Activated naive CD8-positive, alpha-beta T cell treated with anti-CD3 and anti-CD28 coated beads, Interleukin-2, amount 10 ng/mL, durations not matched to agents 7 days and 5 days (primary cell): Measurements from ENCODE around the gene DNAJC9. TPM values are rescaled to one million over a fixed set of nuclear protein-coding genes. Genes with fewer than 3 reads are reported as not detected.

Source experiments
- ATAC-seq: fragments of 150-1000 bp; cut with Tn5 transposase; one replicate; pipeline ENCODE4 v1.10.0; 2021; ENCODE audit warnings: low read depth, moderate library complexity
- POLR2A ChIA-PET: fragments of 350-600 bp; sonication (Branson Sonifier 250); formaldehyde crosslinking; loops from one replicate; lab custom pipeline; 2021; ENCODE audit warnings: antibody characterized with exemption; lab: Charles Lee
- DNase-seq: peaks from one replicate; pipeline ENCODE4 v3.0.0; 2021
- H3K27ac Mint-ChIP-seq: one replicate; pipeline ENCODE4 v1.8.0; 2022; ENCODE audit warnings: mild to moderate bottlenecking, mixed read lengths
- H3K27me3 Mint-ChIP-seq: one replicate; pipeline ENCODE4 v1.8.0; 2022; ENCODE audit warnings: mild to moderate bottlenecking, moderate library complexity, mixed read lengths
- H3K36me3 Mint-ChIP-seq: one replicate; pipeline ENCODE4 v1.8.0; 2021; ENCODE audit warnings: mild to moderate bottlenecking, mixed read lengths
- H3K4me1 Mint-ChIP-seq: one replicate; pipeline ENCODE4 v1.8.0; 2021; ENCODE audit warnings: mixed read lengths
- H3K4me3 Mint-ChIP-seq: one replicate; pipeline ENCODE4 v1.8.0; 2022; ENCODE audit warnings: mild to moderate bottlenecking, moderate library complexity, mixed read lengths
- H3K9me3 Mint-ChIP-seq: one replicate; pipeline ENCODE4 v1.8.0; 2021; ENCODE audit warnings: mixed read lengths
- total RNA-seq, 2 experiments: library from RNA; stranded (reverse); gene quantifications; one replicate each; pipeline ENCODE4 v1.2.3, GENCODE V29; 2021

Gene DNAJC9
- total RNA-seq, 2 experiments from 2014 or later = 50.1 to 51.8 TPM

- no peak for ATAC-seq
- H3K9me3 Mint-ChIP-seq = no peaks in the 10 kb centered on the region
- H3K4me3 Mint-ChIP-seq = no peak overlapping the region
- H3K4me1 Mint-ChIP-seq = no peaks in the 10 kb centered on the region
- DNase-seq = no peak
- peaks cover 7% of the 10 kb centered on the region for H3K36me3 Mint-ChIP-seq
- H3K27ac Mint-ChIP-seq = no peak overlapping the region
- no peaks in the 10 kb centered on the region for H3K27me3 Mint-ChIP-seq
- POLR2A ChIA-PET = no interaction called here
Measured at GRCh38 chr10:73228247-73228646, 18.8 kb downstream of the DNAJC9 start.

GRCh38 chr10:73226663-73227062, 20.4 kb downstream of the DNAJC9 start:
- POLR2A ChIA-PET = interaction anchor here (1.4 kb wide), 1 partner anchor 21 kb away, joined by 3 read pairs; the partner anchor contains the start of gene DNAJC9
- Mint-ChIP-seq H3K4me1 (no peaks in the 10 kb centered on the region), H3K9me3 (no peaks in the 10 kb centered on the region), H3K27me3 (no peaks in the 10 kb centered on the region), H3K4me3 (no peak overlapping the region), H3K27ac (no peak overlapping the region), H3K36me3 (peaks cover 3% of the 10 kb centered on the region)
- DNase-seq = no peak
- no peak for ATAC-seq

- Mint-ChIP-seq H3K27me3 (no peaks in the 10 kb centered on the region), H3K9me3 (no peaks in the 10 kb centered on the region), H3K4me1 (no peaks in the 10 kb centered on the region), H3K4me3 (no peak overlapping the region), H3K27ac (no peak overlapping the region), H3K36me3 (peaks cover 7% of the 10 kb centered on the region)
- no peak for DNase-seq
- no peak for ATAC-seq
- POLR2A ChIA-PET = interaction anchor here (1.4 kb wide), 1 partner anchor 22 kb away, joined by 3 read pairs; the partner anchor contains the start of gene DNAJC9
Measured at GRCh38 chr10:73225518-73225917, 21.5 kb downstream of the DNAJC9 start.

GRCh38 chr10:73220989-73221388, 26.1 kb downstream of the DNAJC9 start:
- Mint-ChIP-seq H3K27me3 (no peaks in the 10 kb centered on the region), H3K27ac (no peak overlapping the region), H3K4me3 (no peak overlapping the region), H3K9me3 (no peaks in the 10 kb centered on the region), H3K4me1 (peaks cover 8% of the 10 kb centered on the region), H3K36me3 (peaks cover 33% of the 10 kb centered on the region)
- ATAC-seq = no peak
- POLR2A ChIA-PET = no interaction called here
- no peak for DNase-seq

GRCh38 chr10:73219384-73219783, 27.7 kb downstream of the DNAJC9 start:
- no peaks in the 10 kb centered on the region for H3K9me3 Mint-ChIP-seq
- no peak for DNase-seq
- POLR2A ChIA-PET = interaction anchor here (1.2 kb wide), 1 partner anchor 28 kb away, joined by 3 read pairs; the partner anchor contains the start of gene DNAJC9
- no peaks in the 10 kb centered on the region for H3K27me3 Mint-ChIP-seq
- no peak overlapping the region for H3K27ac Mint-ChIP-seq
- H3K4me1 Mint-ChIP-seq = peaks cover 8% of the 10 kb centered on the region
- H3K4me3 Mint-ChIP-seq = no peak overlapping the region
- peaks cover 41% of the 10 kb centered on the region for H3K36me3 Mint-ChIP-seq
- ATAC-seq = no peak

- Mint-ChIP-seq H3K4me1 (peaks cover 8% of the 10 kb centered on the region), H3K9me3 (no peaks in the 10 kb centered on the region), H3K27ac (no peak overlapping the region), H3K4me3 (no peak overlapping the region), H3K36me3 (peaks cover 43% of the 10 kb centered on the region), H3K27me3 (no peaks in the 10 kb centered on the region)
- no peak for DNase-seq
- no peak for ATAC-seq
- POLR2A ChIA-PET = interaction anchor here (1.2 kb wide), 1 partner anchor 28 kb away, joined by 3 read pairs; the partner anchor contains the start of gene DNAJC9
Measured at GRCh38 chr10:73218431-73219191, 28.4 kb downstream of the DNAJC9 start.

GRCh38 chr10:73217628-73218027, 29.4 kb downstream of the DNAJC9 start:
- H3K4me1 Mint-ChIP-seq = peaks cover 8% of the 10 kb centered on the region
- no peak for DNase-seq
- H3K4me3 Mint-ChIP-seq = no peak overlapping the region
- no peak for ATAC-seq
- POLR2A ChIA-PET = no interaction called here
- no peak overlapping the region for H3K27ac Mint-ChIP-seq
- no peaks in the 10 kb centered on the region for H3K9me3 Mint-ChIP-seq
- H3K36me3 Mint-ChIP-seq = peaks cover 48% of the 10 kb centered on the region
- no peaks in the 10 kb centered on the region for H3K27me3 Mint-ChIP-seq

GRCh38 chr10:73215749-73216148, 31.3 kb downstream of the DNAJC9 start:
- POLR2A ChIA-PET = no interaction called here

GRCh38 chr10:73211106-73211811, 35.8 kb downstream of the DNAJC9 start:
- no peak overlapping the region for H3K27ac Mint-ChIP-seq
- no peaks in the 10 kb centered on the region for H3K9me3 Mint-ChIP-seq
- no peaks in the 10 kb centered on the region for H3K27me3 Mint-ChIP-seq
- DNase-seq = no peak
- H3K36me3 Mint-ChIP-seq = peaks cover 30% of the 10 kb centered on the region
- POLR2A ChIA-PET = no interaction called here
- no peaks in the 10 kb centered on the region for H3K4me1 Mint-ChIP-seq
- H3K4me3 Mint-ChIP-seq = no peak overlapping the region
- ATAC-seq = no peak

More at GRCh38 chr10:73215749-73216148, 31.3 kb downstream of the DNAJC9 start:
- no peak for ATAC-seq
- no peak for DNase-seq
- Mint-ChIP-seq H3K36me3 (peaks cover 45% of the 10 kb centered on the region), H3K27me3 (no peaks in the 10 kb centered on the region), H3K9me3 (no peaks in the 10 kb centered on the region), H3K4me1 (peaks cover 8% of the 10 kb centered on the region), H3K4me3 (no peak overlapping the region), H3K27ac (no peak overlapping the region)

GRCh38 chr10:73210395-73211105, 36.5 kb downstream of the DNAJC9 start:
- POLR2A ChIA-PET = interaction anchor here (0.7 kb wide), 1 partner anchor 18 kb away, joined by 3 read pairs; no protein-coding TSS in a partner anchor
- no peak overlapping the region for H3K27ac Mint-ChIP-seq
- no peak for ATAC-seq
- no peaks in the 10 kb centered on the region for H3K4me1 Mint-ChIP-seq
- peaks cover 3% of the 10 kb centered on the region for H3K9me3 Mint-ChIP-seq
- DNase-seq = no peak
- H3K27me3 Mint-ChIP-seq = no peaks in the 10 kb centered on the region
- no peak overlapping the region for H3K4me3 Mint-ChIP-seq
- peaks cover 28% of the 10 kb centered on the region for H3K36me3 Mint-ChIP-seq

- H3K4me3 Mint-ChIP-seq = no peak overlapping the region
- no peak for ATAC-seq
- POLR2A ChIA-PET = interaction anchor here (0.7 kb wide), 1 partner anchor 17 kb away, joined by 3 read pairs; no protein-coding TSS in a partner anchor
- DNase-seq = no peak
- no peaks in the 10 kb centered on the region for H3K4me1 Mint-ChIP-seq
- peaks cover 3% of the 10 kb centered on the region for H3K9me3 Mint-ChIP-seq
- H3K27me3 Mint-ChIP-seq = no peaks in the 10 kb centered on the region
- peaks cover 31% of the 10 kb centered on the region for H3K36me3 Mint-ChIP-seq
- H3K27ac Mint-ChIP-seq = no peak overlapping the region
Measured at GRCh38 chr10:73209705-73210104, 37.4 kb downstream of the DNAJC9 start.

- POLR2A ChIA-PET = no interaction called here
- Mint-ChIP-seq H3K9me3 (peaks cover 3% of the 10 kb centered on the region), H3K27me3 (no peaks in the 10 kb centered on the region), H3K4me1 (no peaks in the 10 kb centered on the region), H3K36me3 (peaks cover 23% of the 10 kb centered on the region), H3K27ac (no peak overlapping the region), H3K4me3 (no peak overlapping the region)
- ATAC-seq = no peak
- DNase-seq = no peak
Measured at GRCh38 chr10:73207883-73208282, 39.2 kb downstream of the DNAJC9 start.

GRCh38 chr10:73206385-73206784, 40.7 kb downstream of the DNAJC9 start:
- Mint-ChIP-seq H3K27me3 (no peaks in the 10 kb centered on the region), H3K36me3 (peaks cover 20% of the 10 kb centered on the region), H3K27ac (no peak overlapping the region), H3K4me3 (no peak overlapping the region), H3K4me1 (no peaks in the 10 kb centered on the region), H3K9me3 (peaks cover 3% of the 10 kb centered on the region)
- DNase-seq (no peak), ATAC-seq (no peak)
- POLR2A ChIA-PET = no interaction called here
